GM21529 (cell line): ENCODE measurements around the gene NBPF3.

ENCODE experiments used
- ATAC-seq: cut with Tn5 transposase; IDR thresholded peaks from one replicate; pipeline ENCODE4 v1.9.1; 2021; ENCODE audit not compliant: unreplicated experiment

Gene NBPF3

GRCh38 chr1:21492356-21492625, 52.4 kb downstream of the NBPF3 start:
- ATAC-seq = no peak

GRCh38 chr1:21494196-21494595, 54.3 kb downstream of the NBPF3 start:
- ATAC-seq = no peak

GRCh38 chr1:21495225-21495820, 55.4 kb downstream of the NBPF3 start:
- ATAC-seq = no peak

- no peak for ATAC-seq
Measured at GRCh38 chr1:21496063-21496462, 56.1 kb downstream of the NBPF3 start.

- no peak for ATAC-seq
Measured at GRCh38 chr1:21496886-21497285, 56.9 kb downstream of the NBPF3 start.

- no peak for ATAC-seq
Measured at GRCh38 chr1:21497466-21498061, 57.6 kb downstream of the NBPF3 start.

GRCh38 chr1:21499283-21499950, 59.5 kb downstream of the NBPF3 start:
- ATAC-seq = no peak

GRCh38 chr1:21503706-21504377, 63.9 kb downstream of the NBPF3 start:
- no peak for ATAC-seq

- ATAC-seq = no peak
Measured at GRCh38 chr1:21506804-21507203, 66.9 kb downstream of the NBPF3 start.

- no peak for ATAC-seq
Measured at GRCh38 chr1:21507511-21508270, 67.8 kb downstream of the NBPF3 start.

- ATAC-seq = no peak
Measured at GRCh38 chr1:21508580-21509350, 68.8 kb downstream of the NBPF3 start.

- ATAC-seq = no peak
Measured at GRCh38 chr1:21509351-21510112, 69.6 kb downstream of the NBPF3 start, which contains the start of gene ALPL. Gene ALPL (plus strand): TSS chr1:21509423. CDS start chr1:21554082, 44,659 bp downstream.

- ATAC-seq = no peak
Measured at GRCh38 chr1:21510113-21510493, 70.2 kb downstream of the NBPF3 start.

GRCh38 chr1:21510885-21511578, 71.1 kb downstream of the NBPF3 start:
- ATAC-seq = no peak

GRCh38 chr1:21511579-21512522, 71.9 kb downstream of the NBPF3 start:
- ATAC-seq = no peak

GRCh38 chr1:21514245-21514644, 74.3 kb downstream of the NBPF3 start:
- peak; percentile 71 for ATAC-seq

GRCh38 chr1:21517161-21517589, 77.2 kb downstream of the NBPF3 start:
- ATAC-seq = no peak
